Measurements from ENCODE around the gene AACS. TPM values are rescaled to one million over a fixed set of nuclear protein-coding genes. Genes with fewer than 3 reads are reported as not detected.

The AACS gene
- total and polyA plus RNA-seq, 2 of the 13 experiments (the other 11 are each of a cell fraction or from before 2014, with no cell fraction given) = 23.3 to 28.8 TPM

- TF ChIP-seq ZNF512B (CRISPR knock-in tag; IDR thresholded peaks at IDR 0.05; ENCODE audit: borderline replicate concordance) = no peak
- no peak for TF ChIP-seq SSRP1 (CRISPR knock-in tag; IDR thresholded peaks at IDR 0.05)
- TF ChIP-seq HOXA3 (CRISPR knock-in tag; IDR thresholded peaks at IDR 0.05) = no peak
- no peak for TF ChIP-seq U2AF2 (IDR thresholded peaks at IDR 0.05; ENCODE audit: low read depth, low read length)
- TF ChIP-seq EEA1 (CRISPR knock-in tag; IDR thresholded peaks at IDR 0.05; ENCODE audit: borderline replicate concordance) = no peak
- no peak for TF ChIP-seq STAT5B (CRISPR knock-in tag; IDR thresholded peaks at IDR 0.05)
- no peak for TF ChIP-seq ZNF513 (CRISPR knock-in tag; conservative IDR thresholded peaks at IDR 0.05)
- no peak for TF ChIP-seq TFDP1 (CRISPR knock-in tag; IDR thresholded peaks at IDR 0.05; ENCODE audit: borderline replicate concordance)
- no peak for TF ChIP-seq GATAD2A (CRISPR knock-in tag; IDR thresholded peaks at IDR 0.05)
Observed at GRCh38 chr12:125171267-125171666, 106.0 kb downstream of the AACS start (continued).
